HepG2 (cell line): ENCODE measurements around the gene AK4.

Source experiments
- CTCF ChIP-seq: sonication (generic); formaldehyde crosslinking; IDR thresholded peaks from 2 replicates; pipeline ENCODE4 v1.5.0; 2020; ENCODE audit warnings: mild to moderate bottlenecking, missing genetic modification reagents, moderate library complexity
- GPN1 ChIP-seq: sonication (generic); formaldehyde crosslinking; IDR thresholded peaks from 2 replicates; pipeline ENCODE4 v1.5.1; 2020; ENCODE audit warnings: missing genetic modification reagents, borderline replicate concordance
- KDM1A ChIP-seq: IDR thresholded peaks from 2 replicates; pipeline ENCODE4 v1.6.1; 2016; ENCODE audit warnings: missing compliant biosample characterization
- KDM4B ChIP-seq: sonication (generic); formaldehyde crosslinking; IDR thresholded peaks from 2 replicates; pipeline ENCODE4 v1.4.0; 2020; ENCODE audit warnings: missing genetic modification reagents
- MXD1 ChIP-seq: sonication (generic); formaldehyde crosslinking; IDR thresholded peaks from 2 replicates; pipeline ENCODE4 v1.4.0; 2020; ENCODE audit warnings: mild to moderate bottlenecking, missing genetic modification reagents
- POLR2A ChIP-seq, 2 experiments: IDR thresholded peaks; 2 replicates each; pipeline ENCODE4 v1.6.1; 2011; ENCODE audit warnings: low read depth in 2 of 2, low read length in 2 of 2, mild to moderate bottlenecking in 1 of 2, moderate library complexity in 1 of 2; ENCODE audit not compliant: insufficient read depth in 1 of 2
- THAP7 ChIP-seq: sonication (generic); formaldehyde crosslinking; IDR thresholded peaks from 2 replicates; pipeline ENCODE4 v1.8.1; 2023; ENCODE audit warnings: mild to moderate bottlenecking, missing genetic modification reagents
- TRIM22 ChIP-seq: fragments of 450-650 bp; IDR thresholded peaks from 2 replicates; pipeline ENCODE4 v1.6.1; 2017
- U2AF1 ChIP-seq: fragments of 200-400 bp; formaldehyde crosslinking; optimal IDR thresholded peaks from 2 replicates; pipeline ENCODE3; 2017; ENCODE audit warnings: mild to moderate bottlenecking, low read depth, low read length
- ZNF24 ChIP-seq: fragments of 450-650 bp; IDR thresholded peaks from 2 replicates; pipeline ENCODE4 v1.6.1; 2017; ENCODE audit warnings: antibody characterized with exemption, mild to moderate bottlenecking
- ZNF414 ChIP-seq: sonication (generic); formaldehyde crosslinking; IDR thresholded peaks from 2 replicates; pipeline ENCODE4 v1.5.0; 2020; ENCODE audit warnings: missing genetic modification reagents
- ZNF563 ChIP-seq: sonication (generic); formaldehyde crosslinking; IDR thresholded peaks from 2 replicates; pipeline ENCODE4 v1.8.0; 2022; ENCODE audit warnings: mild to moderate bottlenecking, moderate library complexity, missing genetic modification reagents
- ZNF724P ChIP-seq: sonication (generic); formaldehyde crosslinking; IDR thresholded peaks from 2 replicates; pipeline ENCODE4 v1.8.0; 2022; ENCODE audit warnings: missing genetic modification reagents, borderline replicate concordance
- ZNF761 ChIP-seq: sonication (generic); formaldehyde crosslinking; conservative IDR thresholded peaks from 2 replicates; pipeline ENCODE4 v1.4.0; 2020; ENCODE audit warnings: mild to moderate bottlenecking, missing genetic modification reagents

GRCh38 chr1:65206836-65207235 is 58.8 kb downstream of the AK4 start:
- no peak for TF ChIP-seq MXD1 (CRISPR knock-in tag)
- no peak for TF ChIP-seq CTCF
- TF ChIP-seq ZNF24: no peak
- no peak for TF ChIP-seq GPN1 (CRISPR knock-in tag)
- no peak for TF ChIP-seq U2AF1
- TF ChIP-seq THAP7 (CRISPR knock-in tag): no peak
- no peak for TF ChIP-seq KDM1A (CRISPR knock-in tag)
- TF ChIP-seq ZNF563 (CRISPR knock-in tag): no peak
- no peak for TF ChIP-seq KDM4B (CRISPR knock-in tag)
- no peak for TF ChIP-seq ZNF414 (CRISPR knock-in tag)
- TF ChIP-seq ZNF761 (CRISPR knock-in tag): no peak
- no peak for TF ChIP-seq ZNF724P
- no peak for TF ChIP-seq POLR2A (IDR thresholded peaks at IDR 0.05; ENCODE audit: insufficient read depth in 1 of 2, low read depth in 2 of 2, low read length in 2 of 2)
- no peak for TF ChIP-seq TRIM22
